ENCODE data around the gene TBC1D23.

The TBC1D23 gene

GRCh38 chr3:100263583-100263982, 2.8 kb downstream of the TBC1D23 start:
- in situ Hi-C loops (cut with MboI; ENCODE audit: low pct_unique_long_range_greater_than_20kb, low sequenced_read_pairs, unreplicated experiment): no loop called here
- no peak for DNase-seq (ENCODE audit: low spot score)
- TF ChIP-seq, protein P1, sequence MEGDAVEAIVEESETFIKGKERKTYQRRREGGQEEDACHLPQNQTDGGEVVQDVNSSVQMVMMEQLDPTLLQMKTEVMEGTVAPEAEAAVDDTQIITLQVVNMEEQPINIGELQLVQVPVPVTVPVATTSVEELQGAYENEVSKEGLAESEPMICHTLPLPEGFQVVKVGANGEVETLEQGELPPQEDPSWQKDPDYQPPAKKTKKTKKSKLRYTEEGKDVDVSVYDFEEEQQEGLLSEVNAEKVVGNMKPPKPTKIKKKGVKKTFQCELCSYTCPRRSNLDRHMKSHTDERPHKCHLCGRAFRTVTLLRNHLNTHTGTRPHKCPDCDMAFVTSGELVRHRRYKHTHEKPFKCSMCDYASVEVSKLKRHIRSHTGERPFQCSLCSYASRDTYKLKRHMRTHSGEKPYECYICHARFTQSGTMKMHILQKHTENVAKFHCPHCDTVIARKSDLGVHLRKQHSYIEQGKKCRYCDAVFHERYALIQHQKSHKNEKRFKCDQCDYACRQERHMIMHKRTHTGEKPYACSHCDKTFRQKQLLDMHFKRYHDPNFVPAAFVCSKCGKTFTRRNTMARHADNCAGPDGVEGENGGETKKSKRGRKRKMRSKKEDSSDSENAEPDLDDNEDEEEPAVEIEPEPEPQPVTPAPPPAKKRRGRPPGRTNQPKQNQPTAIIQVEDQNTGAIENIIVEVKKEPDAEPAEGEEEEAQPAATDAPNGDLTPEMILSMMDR (IDR thresholded peaks at IDR 0.05; ENCODE audit: extremely low read depth, insufficient read depth, missing control alignments): no peak

- TF ChIP-seq, protein P1 (IDR thresholded peaks at IDR 0.05; ENCODE audit: extremely low read depth, insufficient read depth, missing control alignments): no peak
- DNase-seq (ENCODE audit: low spot score): no peak
- in situ Hi-C loops (cut with MboI; ENCODE audit: low pct_unique_long_range_greater_than_20kb, low sequenced_read_pairs, unreplicated experiment): no loop called here
These were observed 3.5 kb downstream of the TBC1D23 start for GRCh38 chr3:100264242-100264641.

GRCh38 chr3:100265016-100265415, 4.2 kb downstream of the TBC1D23 start:
- in situ Hi-C loops (cut with MboI; ENCODE audit: low pct_unique_long_range_greater_than_20kb, low sequenced_read_pairs, unreplicated experiment): no loop called here

DNA sequence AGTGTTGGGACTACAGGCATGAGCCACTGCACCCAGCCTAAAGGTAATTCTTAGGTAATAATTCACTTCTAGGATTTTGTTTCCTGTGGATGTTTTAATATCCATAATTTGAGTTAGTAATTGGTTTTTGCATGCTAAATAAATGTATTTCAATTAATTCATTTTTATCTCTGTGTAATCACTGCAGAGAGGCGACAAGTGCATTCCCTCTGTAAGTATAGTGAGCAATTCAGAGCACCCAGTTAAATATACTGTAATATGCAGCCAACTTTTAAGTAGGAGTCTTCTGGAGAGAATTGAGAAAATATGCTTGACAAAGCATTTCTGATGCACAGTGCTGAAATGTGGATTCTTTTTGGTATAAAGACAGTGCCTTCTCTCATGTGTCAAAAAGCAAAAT, 5.7 kb downstream of the TBC1D23 start:
- TF ChIP-seq, protein P1 (IDR thresholded peaks at IDR 0.05; ENCODE audit: extremely low read depth, insufficient read depth, missing control alignments): no peak
- DNase-seq (ENCODE audit: low spot score): no peak
- in situ Hi-C loops (cut with MboI; ENCODE audit: low pct_unique_long_range_greater_than_20kb, low sequenced_read_pairs, unreplicated experiment): no loop called here

More at GRCh38 chr3:100265016-100265415, 4.2 kb downstream of the TBC1D23 start:
- TF ChIP-seq, protein P1 (IDR thresholded peaks at IDR 0.05; ENCODE audit: extremely low read depth, insufficient read depth, missing control alignments): no peak
- no peak for DNase-seq (ENCODE audit: low spot score)

DNA sequence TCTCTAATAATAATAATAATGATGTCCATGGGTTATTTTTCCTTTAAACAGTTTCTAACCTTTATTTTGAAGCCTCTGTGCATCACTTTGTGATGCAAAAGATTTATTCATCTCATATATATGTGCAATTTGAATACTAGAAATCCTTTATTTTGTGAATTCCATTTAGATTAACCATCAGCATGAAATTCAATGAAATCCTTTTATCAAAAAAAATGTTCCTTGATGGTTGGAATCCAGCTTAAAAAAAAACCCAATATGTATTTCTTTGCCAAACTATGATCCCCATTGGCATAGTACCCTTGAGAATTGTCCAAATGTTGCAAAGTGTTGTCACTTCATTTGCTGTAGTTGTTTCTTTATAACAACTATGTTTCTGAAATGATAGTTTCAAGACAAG, 7.4 kb downstream of the TBC1D23 start:
- DNase-seq (ENCODE audit: low spot score): no peak
- TF ChIP-seq, protein P1 (IDR thresholded peaks at IDR 0.05; ENCODE audit: extremely low read depth, insufficient read depth, missing control alignments): no peak
- in situ Hi-C loops (cut with MboI; ENCODE audit: low pct_unique_long_range_greater_than_20kb, low sequenced_read_pairs, unreplicated experiment): no loop called here

DNA sequence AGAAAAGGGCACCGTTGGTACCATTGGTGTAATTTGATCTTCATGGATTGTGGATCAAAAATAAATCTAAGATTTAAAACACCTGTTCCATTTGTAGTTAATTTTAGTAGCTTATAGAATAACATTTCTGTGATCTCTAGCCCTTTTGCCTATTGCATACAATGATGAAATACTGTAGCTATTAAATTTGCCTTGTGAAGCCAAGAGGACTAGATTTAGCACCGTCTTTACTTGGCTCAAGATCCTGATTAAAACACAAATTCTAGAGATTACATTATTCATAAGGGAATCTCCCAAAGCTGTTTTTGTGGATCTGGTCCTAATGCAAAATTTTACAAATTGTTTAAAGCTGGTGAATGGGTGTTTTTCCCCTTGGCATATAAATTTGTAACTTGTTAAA, 8.2 kb downstream of the TBC1D23 start:
- DNase-seq (ENCODE audit: low spot score): no peak
- in situ Hi-C loops (cut with MboI; ENCODE audit: low pct_unique_long_range_greater_than_20kb, low sequenced_read_pairs, unreplicated experiment): no loop called here
- TF ChIP-seq, protein P1 (IDR thresholded peaks at IDR 0.05; ENCODE audit: extremely low read depth, insufficient read depth, missing control alignments): no peak
